Measurements from ENCODE around the gene PEG3. TPM values are rescaled to one million over a fixed set of nuclear protein-coding genes. Genes with fewer than 3 reads are reported as not detected.

Gene PEG3
- total RNA-seq, 1 donor from 2014 or later = not detected

DNA sequence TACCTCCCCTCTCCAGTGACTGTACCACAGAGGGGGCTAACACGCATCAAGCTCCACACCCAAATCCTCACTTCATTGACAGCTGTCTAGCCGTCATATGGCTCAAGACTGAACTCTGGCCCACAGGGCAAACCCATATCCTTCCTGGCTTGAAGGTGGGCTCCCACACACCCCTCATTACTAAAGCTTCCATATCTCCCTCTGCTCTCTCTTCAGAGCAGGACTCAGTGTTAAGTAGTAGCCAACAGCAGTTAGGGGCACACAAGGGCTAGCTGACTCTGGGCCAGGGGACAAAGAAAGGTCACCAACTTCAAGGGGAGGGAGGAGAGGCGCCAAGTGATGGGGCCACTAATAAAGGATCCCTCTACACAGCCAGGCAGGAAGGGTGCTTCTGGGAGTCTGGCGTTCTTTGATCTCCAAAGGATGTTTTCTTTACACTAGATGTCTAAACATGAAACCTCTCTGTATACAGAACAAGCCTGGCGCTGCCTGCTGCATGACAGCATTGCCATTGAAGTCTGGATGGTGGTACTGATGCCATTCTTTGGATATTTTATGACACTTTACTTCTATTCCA lies 8.1 kb downstream of the PEG3 start:
- TF ChIP-seq CTCF (conservative IDR thresholded peaks at IDR 0.05) = no peak
- Mint-ChIP-seq H3K4me1 (ENCODE audit: unreplicated experiment) (no peaks in the 10 kb centered on the region), H3K4me3 (no peak overlapping the region), H3K9me3 (peaks cover 21% of the 10 kb centered on the region), H3K27ac (no peak overlapping the region), H3K27me3 (no peaks in the 10 kb centered on the region), H3K36me3 (no peaks in the 10 kb centered on the region)
- no peak for DNase-seq (ENCODE audit: extremely low spot score, unreplicated experiment)

GRCh38 chr19:56831255-56831654 lies 9.3 kb downstream of the PEG3 start:
- Mint-ChIP-seq H3K9me3 (peaks cover 21% of the 10 kb centered on the region), H3K4me3 (no peak overlapping the region), H3K4me1 (ENCODE audit: unreplicated experiment) (no peaks in the 10 kb centered on the region), H3K27me3 (no peaks in the 10 kb centered on the region), H3K36me3 (no peaks in the 10 kb centered on the region), H3K27ac (no peak overlapping the region)
- no peak for TF ChIP-seq CTCF (conservative IDR thresholded peaks at IDR 0.05)
- DNase-seq (ENCODE audit: extremely low spot score, unreplicated experiment) = no peak

DNA sequence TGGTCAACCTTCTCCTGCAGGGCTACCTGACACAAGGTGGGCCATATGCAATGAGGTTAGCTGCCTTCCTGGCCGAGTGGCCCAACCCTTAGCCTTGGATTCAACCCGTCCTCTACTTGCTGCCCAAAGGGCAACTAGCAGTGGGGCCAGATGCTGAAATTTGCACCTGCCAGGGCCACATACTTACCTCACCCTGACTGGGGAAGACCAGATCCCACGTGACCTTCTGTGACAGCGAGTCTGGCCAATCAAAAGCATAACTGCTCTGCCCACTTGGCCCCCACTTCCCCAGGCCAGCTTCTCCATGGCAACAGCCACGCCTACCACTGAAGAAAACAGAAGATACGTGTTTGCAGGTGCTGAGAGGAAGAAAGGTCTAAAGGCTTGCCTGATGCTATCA lies 10.9 kb downstream of the PEG3 start:
- no peaks in the 10 kb centered on the region for H3K36me3 Mint-ChIP-seq
- no peak for DNase-seq (ENCODE audit: extremely low spot score, unreplicated experiment)
- H3K27me3 Mint-ChIP-seq = no peaks in the 10 kb centered on the region
- TF ChIP-seq CTCF (conservative IDR thresholded peaks at IDR 0.05) = no peak
- H3K9me3 Mint-ChIP-seq = peaks cover 8% of the 10 kb centered on the region
- no peak overlapping the region for H3K4me3 Mint-ChIP-seq
- H3K4me1 Mint-ChIP-seq (ENCODE audit: unreplicated experiment) = no peaks in the 10 kb centered on the region
- H3K27ac Mint-ChIP-seq = no peak overlapping the region

GRCh38 chr19:56827708-56828107 lies 12.8 kb downstream of the PEG3 start:
- Mint-ChIP-seq H3K9me3 (peaks cover 3% of the 10 kb centered on the region), H3K36me3 (no peaks in the 10 kb centered on the region), H3K4me1 (ENCODE audit: unreplicated experiment) (no peaks in the 10 kb centered on the region), H3K4me3 (no peak overlapping the region), H3K27me3 (no peaks in the 10 kb centered on the region), H3K27ac (no peak overlapping the region)
- no peak for DNase-seq (ENCODE audit: extremely low spot score, unreplicated experiment)
- TF ChIP-seq CTCF (conservative IDR thresholded peaks at IDR 0.05) = no peak

DNA sequence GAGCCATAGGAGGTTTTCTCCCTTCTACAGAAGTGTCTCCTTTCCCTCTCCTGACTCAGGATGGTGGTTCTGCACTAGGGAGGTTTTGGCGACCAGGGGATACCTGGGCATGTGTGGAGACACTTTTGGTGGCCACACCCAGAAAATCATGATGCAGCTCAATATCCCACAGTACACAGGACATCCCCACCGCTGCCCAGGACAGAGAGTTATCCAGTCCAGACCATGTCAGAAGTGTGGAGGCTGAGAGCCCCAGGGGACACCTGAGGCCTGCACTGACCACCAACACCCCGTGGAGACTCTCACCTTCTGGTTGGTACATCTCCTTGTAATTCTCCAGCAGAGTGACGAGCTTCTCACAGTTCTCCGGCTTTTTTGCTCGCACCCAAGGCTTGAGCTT lies 16.6 kb downstream of the PEG3 start:
- H3K4me1 Mint-ChIP-seq (ENCODE audit: unreplicated experiment) = no peaks in the 10 kb centered on the region
- no peaks in the 10 kb centered on the region for H3K27me3 Mint-ChIP-seq
- TF ChIP-seq CTCF (conservative IDR thresholded peaks at IDR 0.05) = no peak
- no peak overlapping the region for H3K27ac Mint-ChIP-seq
- H3K36me3 Mint-ChIP-seq = no peaks in the 10 kb centered on the region
- no peak overlapping the region for H3K4me3 Mint-ChIP-seq
- peaks cover 9% of the 10 kb centered on the region for H3K9me3 Mint-ChIP-seq
- no peak for DNase-seq (ENCODE audit: extremely low spot score, unreplicated experiment)

DNA sequence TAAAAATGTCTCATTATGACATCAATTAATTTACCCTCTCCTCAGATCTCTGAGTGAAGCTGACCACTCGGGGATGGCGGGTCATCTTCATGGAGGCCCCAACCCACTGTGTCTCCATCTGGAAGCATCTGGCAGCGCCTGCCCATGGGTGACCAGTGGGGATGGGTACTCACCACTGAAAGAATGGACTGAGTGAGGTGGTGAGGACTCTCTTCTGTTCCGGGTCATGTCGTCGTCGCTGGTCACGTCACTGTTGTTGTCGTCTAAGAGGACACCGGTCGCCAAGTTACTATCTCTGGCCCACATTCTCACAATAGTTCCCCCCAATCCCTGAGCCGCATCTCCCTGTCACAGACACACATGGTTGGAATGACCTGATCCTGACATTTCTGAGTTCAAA lies 17.1 kb downstream of the PEG3 start:
- Mint-ChIP-seq H3K36me3 (no peaks in the 10 kb centered on the region), H3K27ac (no peak overlapping the region), H3K4me1 (ENCODE audit: unreplicated experiment) (no peaks in the 10 kb centered on the region), H3K9me3 (peaks cover 14% of the 10 kb centered on the region), H3K4me3 (no peak overlapping the region), H3K27me3 (no peaks in the 10 kb centered on the region)
- TF ChIP-seq CTCF (conservative IDR thresholded peaks at IDR 0.05) = no peak
- no peak for DNase-seq (ENCODE audit: extremely low spot score, unreplicated experiment)
